H1 (cell line): Measurements from ENCODE around the gene ARSI. TPM values are rescaled to one million over a fixed set of nuclear protein-coding genes. Genes with fewer than 3 reads are reported as not detected.

ENCODE experiments used
- CTCF ChIA-PET: fragments of 300-600 bp; sonication (Branson Sonifier 250); formaldehyde crosslinking; loops from one replicate; lab custom pipeline; 2021; ENCODE audit not compliant: partially characterized antibody; lab: Charles Lee
- POLR2A ChIA-PET: fragments of 300-600 bp; sonication (Branson Sonifier 250); formaldehyde crosslinking; loops from one replicate; lab custom pipeline; 2021; ENCODE audit warnings: inconsistent platforms; ENCODE audit not compliant: partially characterized antibody; lab: Charles Lee
- DNase-seq, 2 experiments: peaks; one replicate each; pipeline versions ENCODE4 v3.0.0 to v3.0.0-alpha.2; 2010 to 2022; ENCODE audit warnings: low spot score in 2 of 2, low read depth in 1 of 2, mixed read lengths in 1 of 2
- FAIRE-seq: peaks from 2 replicates; lab custom pipeline; 2011; peaks lifted over from hg19 to GRCh38; lab: Jason Lieb, UNC
- H2AFZ ChIP-seq: 2 replicates; pipeline ENCODE4 v1.8.1; 2012; ENCODE audit warnings: low read length, inconsistent platforms
- H2AK5ac ChIP-seq: 2 replicates; pipeline ENCODE4 v1.6.1; 2013; ENCODE audit warnings: low read depth, low read length
- H2BK120ac ChIP-seq: replicated peaks from 2 replicates; pipeline ENCODE3; 2013; ENCODE audit warnings: low read depth, low read length, inconsistent platforms
- H2BK12ac ChIP-seq: 2 replicates; pipeline ENCODE4 v1.6.1; 2013; ENCODE audit warnings: low read depth, low read length
- H2BK15ac ChIP-seq: 2 replicates; pipeline ENCODE4 v1.6.1; 2013; ENCODE audit warnings: low read length
- H2BK20ac ChIP-seq: 2 replicates; pipeline ENCODE4 v1.6.1; 2013; ENCODE audit warnings: low read length
- H2BK5ac ChIP-seq: 2 replicates; pipeline ENCODE4 v1.6.1; 2013; ENCODE audit warnings: low read depth, low read length
- H3K14ac ChIP-seq: 2 replicates; pipeline ENCODE4 v1.6.1; 2013; ENCODE audit warnings: inconsistent platforms; ENCODE audit not compliant: insufficient read length
- H3K18ac ChIP-seq: 2 replicates; pipeline ENCODE4 v1.6.1; 2013; ENCODE audit warnings: low read length; ENCODE audit errors: extremely low read depth
- H3K23ac ChIP-seq: 2 replicates; pipeline ENCODE4 v1.6.1; 2013; ENCODE audit warnings: inconsistent platforms; ENCODE audit not compliant: insufficient read length
- H3K23me2 ChIP-seq: 2 replicates; pipeline ENCODE4 v1.6.1; 2013; ENCODE audit warnings: low read depth, low read length
- H3K27ac ChIP-seq: 2 replicates; pipeline ENCODE4 v1.6.1; 2011; ENCODE audit warnings: low read depth, low read length, inconsistent platforms
- H3K27me3 ChIP-seq, 4 experiments: replicated peaks in 1 of 4; 1 replicate in 1 of 4; 2 replicates in 3 of 4; pipeline versions ENCODE4 v1.6.1 to v1.8.1; 2011 to 2013; ENCODE audit warnings: low read length in 3 of 4, mild to moderate bottlenecking in 3 of 4, inconsistent platforms in 2 of 4, mixed read lengths in 2 of 4, moderate library complexity in 1 of 4; ENCODE audit not compliant: control insufficient read depth in 3 of 4, insufficient read depth in 3 of 4; ENCODE audit errors: extremely low read depth in 1 of 4
- H3K36me3 ChIP-seq, 4 experiments: 2 replicates each; pipeline versions ENCODE4 v1.6.1 to v1.8.1; 2011 to 2013; ENCODE audit warnings: mild to moderate bottlenecking in 4 of 4, low read length in 3 of 4, moderate library complexity in 2 of 4, control low read depth in 1 of 4, inconsistent platforms in 1 of 4; ENCODE audit not compliant: insufficient read depth in 4 of 4, control insufficient read depth in 2 of 4
- H3K4ac ChIP-seq: replicated peaks from 2 replicates; pipeline ENCODE3; 2013; ENCODE audit warnings: low read length, low read depth, mixed read lengths, inconsistent platforms; ENCODE audit not compliant: insufficient read length
- H3K4me1 ChIP-seq, 4 experiments: replicated peaks in 1 of 4; 1 replicate in 1 of 4; 2 replicates in 3 of 4; pipeline versions ENCODE4 v1.6.1 to v1.8.1; 2011 to 2013; ENCODE audit warnings: low read length in 3 of 4, inconsistent platforms in 2 of 4, mixed read lengths in 1 of 4; ENCODE audit not compliant: insufficient read depth in 4 of 4, control insufficient read depth in 3 of 4
- H3K4me2 ChIP-seq, 2 experiments: 2 replicates each; pipeline versions ENCODE4 v1.6.1 to v1.8.1; 2011 to 2013; ENCODE audit warnings: low read depth in 2 of 2, low read length in 2 of 2, control low read depth in 1 of 2, inconsistent platforms in 1 of 2, mild to moderate bottlenecking in 1 of 2; ENCODE audit not compliant: insufficient read depth in 1 of 2
- H3K4me3 ChIP-seq, 4 experiments: fragments of 200-600, 300-600 bp in 1 of 4; sonication (generic), shearing (Covaris generic), sonication (Bioruptor Twin) in 1 of 4; 2 replicates each; pipeline versions ENCODE4 v1.5.1 to v1.8.1; 2011 to 2016; ENCODE audit warnings: low read length in 4 of 4, low read depth in 3 of 4, control low read depth in 2 of 4, inconsistent platforms in 2 of 4, mild to moderate bottlenecking in 2 of 4, mixed read lengths in 1 of 4, moderate library complexity in 1 of 4; ENCODE audit not compliant: insufficient read depth in 2 of 4; ENCODE audit errors: extremely low read depth in 1 of 4
- H3K56ac ChIP-seq: replicated peaks from 2 replicates; pipeline ENCODE3; 2013; ENCODE audit warnings: low read depth, mild to moderate bottlenecking, mixed read lengths, low read length, inconsistent platforms; ENCODE audit not compliant: insufficient read length
- H3K79me1 ChIP-seq: 2 replicates; pipeline ENCODE4 v1.6.1; 2013; ENCODE audit warnings: low read depth, low read length, control low read depth
- H3K79me2 ChIP-seq, 2 experiments: 2 replicates each; pipeline versions ENCODE4 v1.6.1 to v1.8.1; 2012 to 2013; ENCODE audit warnings: low read length in 2 of 2, mild to moderate bottlenecking in 2 of 2, inconsistent platforms in 1 of 2; ENCODE audit not compliant: insufficient read depth in 2 of 2, control insufficient read depth in 1 of 2
- H3K9ac ChIP-seq, 4 experiments: replicated peaks in 1 of 4; 1 replicate in 1 of 4; 2 replicates in 3 of 4; pipeline versions ENCODE4 v1.6.1 to v1.8.1; 2011 to 2013; ENCODE audit warnings: low read depth in 3 of 4, low read length in 3 of 4, control low read depth in 2 of 4, mild to moderate bottlenecking in 2 of 4, moderate library complexity in 2 of 4, inconsistent platforms in 1 of 4; ENCODE audit errors: extremely low read depth in 1 of 4
- H3K9me3 ChIP-seq, 2 experiments: 2 replicates each; pipeline versions ENCODE4 v1.6.1 to v1.8.1; 2012 to 2013; ENCODE audit warnings: mild to moderate bottlenecking in 2 of 2, moderate library complexity in 2 of 2, control low read depth in 1 of 2, inconsistent platforms in 1 of 2, low read depth in 1 of 2, low read length in 1 of 2, mixed read lengths in 1 of 2; ENCODE audit not compliant: insufficient read depth in 2 of 2
- H4K20me1 ChIP-seq, 2 experiments: replicated peaks in 1 of 2; 2 replicates each; pipeline versions ENCODE3 to v1.8.1; 2011 to 2013; ENCODE audit warnings: inconsistent platforms in 2 of 2, low read length in 2 of 2, mild to moderate bottlenecking in 1 of 2; ENCODE audit not compliant: insufficient read depth in 2 of 2, control insufficient read depth in 1 of 2
- H4K5ac ChIP-seq: 2 replicates; pipeline ENCODE4 v1.6.1; 2013; ENCODE audit warnings: low read length, low read depth, mixed read lengths, inconsistent platforms; ENCODE audit not compliant: insufficient read length
- H4K8ac ChIP-seq: 2 replicates; pipeline ENCODE4 v1.8.0; 2013; ENCODE audit warnings: mild to moderate bottlenecking, moderate library complexity, low read length, inconsistent platforms; ENCODE audit not compliant: insufficient read depth; ENCODE audit errors: extremely low read depth
- H4K91ac ChIP-seq: replicated peaks from 2 replicates; pipeline ENCODE3; 2013; ENCODE audit warnings: low read length, mixed read lengths, inconsistent platforms; ENCODE audit not compliant: insufficient read length
- BACH1 ChIP-seq: IDR thresholded peaks from 2 replicates; pipeline ENCODE4 v1.6.1; 2012; ENCODE audit warnings: low read length, improper control_type of control experiment
- KDM4A ChIP-seq: IDR thresholded peaks from one replicate; pipeline ENCODE4 v1.7.1; 2012; ENCODE audit warnings: low read depth, mild to moderate bottlenecking, moderate library complexity, low read length, inconsistent platforms; ENCODE audit not compliant: severe bottlenecking
- KDM5A ChIP-seq: fragments of 200-600 bp; IDR thresholded peaks from 2 replicates; pipeline ENCODE4 v1.7.1; 2012; ENCODE audit warnings: mild to moderate bottlenecking, low read length, inconsistent platforms, mixed read lengths
- MAFK ChIP-seq: IDR thresholded peaks from 2 replicates; pipeline ENCODE4 v1.6.1; 2012; ENCODE audit warnings: low read depth, mild to moderate bottlenecking, improper control_type of control experiment, low read length
- SIN3A ChIP-seq, 2 experiments: IDR thresholded peaks in 1 of 2; conservative IDR thresholded peaks in 1 of 2; 2 replicates each; pipeline ENCODE4 v1.6.1; 2011 to 2012; ENCODE audit warnings: low read length in 2 of 2, improper control_type of control experiment in 1 of 2, low read depth in 1 of 2, mild to moderate bottlenecking in 1 of 2
- SIRT6 ChIP-seq: IDR thresholded peaks from one replicate; pipeline ENCODE4 v1.7.1; 2012; ENCODE audit warnings: low read length, inconsistent platforms
- SP2 ChIP-seq: IDR thresholded peaks from 2 replicates; pipeline ENCODE4 v1.6.1; 2012; ENCODE audit warnings: mild to moderate bottlenecking, low read length, inconsistent platforms
- TEAD4 ChIP-seq: IDR thresholded peaks from 2 replicates; pipeline ENCODE4 v1.6.1; 2012; ENCODE audit warnings: low read depth, low read length, inconsistent platforms, mixed read lengths
- ZNF274 ChIP-seq: IDR thresholded peaks from 2 replicates; pipeline ENCODE4 v1.7.0; 2012; ENCODE audit warnings: low read length, borderline replicate concordance; ENCODE audit errors: extremely low read depth
- WGBS, 2 experiments: shearing (Covaris generic) in 1 of 2; methylation state at CpG; one replicate each; pipeline versions ENCODE4 v1.1.6 to v1.1.7; 2013 to 2015; ENCODE audit warnings: low lambda C conversion rate in 2 of 2, mixed read lengths in 2 of 2, inconsistent platforms in 1 of 2, low coverage in 1 of 2, missing lambda C conversion rate in 1 of 2; ENCODE audit not compliant: insufficient replicate concordance in 2 of 2, insufficient coverage in 1 of 2, insufficient read length in 1 of 2; ENCODE audit errors: extremely low coverage in 1 of 2, missing lambda C conversion rate in 1 of 2; 5-methylcytosine and 5-hydroxymethylcytosine counted together
- polyA plus RNA-seq, 7 experiments: library from polyadenylated mRNA; depleted of rRNA in 3 of 7; stranded (reverse) in 5 of 7; unstranded in 2 of 7; fragments of >200 nt in 5 of 7; fragments of 200-250 nt in 2 of 7; gene quantifications; 1 replicate in 5 of 7; 2 replicates in 1 of 7; 4 replicates in 1 of 7; pipeline versions ENCODE4 v1.2.1 to v1.2.3, GENCODE V29; 2011 to 2013; ENCODE audit warnings: missing spikeins in 2 of 7, mixed read lengths in 2 of 7
- total RNA-seq: library from RNA; stranded (reverse); fragmentation: NEBNext Ultra II Directional; extraction: Animal tissue kit (Norgen Biotek cat#: 25700); gene quantifications from 2 replicates; pipeline ENCODE4 v1.2.1, GENCODE V29; 2021
- TF ChIP-seq, protein P1 (sequence below): IDR thresholded peaks from 2 replicates; pipeline ENCODE4 v1.6.1; 2012; ENCODE audit warnings: low read length, inconsistent platforms

ARSI gene
- total and polyA plus RNA-seq, 2 of the 8 experiments (the other 6 are each of a cell fraction or from before 2014, with no cell fraction given): 4.5 to 6.7 TPM

- no peak overlapping the region for H3K27ac ChIP-seq
- DNase-seq (no peak), FAIRE-seq (no peak)
- no peaks in the 10 kb centered on the region for H3K27me3 ChIP-seq
- H3K9me3 ChIP-seq: no peaks in the 10 kb centered on the region
- peak overlapping the region; percentile 94 for H2BK15ac ChIP-seq
- no peak overlapping the region for H4K5ac ChIP-seq
- H4K91ac ChIP-seq: no peak overlapping the region
- H2BK12ac ChIP-seq: peak overlapping the region; percentile 78; the same call in 1 of the 2 replicates
- no peak overlapping the region for H3K4me3 ChIP-seq
- H4K8ac ChIP-seq: peak overlapping the region; percentile 7; the same call in 1 of the 2 replicates
- H3K9ac ChIP-seq: no peak overlapping the region
- H3K18ac ChIP-seq: no peak overlapping the region
- no peak overlapping the region for H3K14ac ChIP-seq
- no peaks in the 10 kb centered on the region for H3K23me2 ChIP-seq
- H3K79me1 ChIP-seq: no peaks in the 10 kb centered on the region
- no peak overlapping the region for H3K23ac ChIP-seq
- H3K4ac ChIP-seq: no peak overlapping the region
- H2AK5ac ChIP-seq: peak overlapping the region; percentile 28; the same call in 1 of the 2 replicates
- H3K56ac ChIP-seq: no peak overlapping the region
- ChIA-PET CTCF (interaction anchor here (0.6 to 2.4 kb wide), 11 partner anchors 8 to 639 kb away, joined by 3 to 8 read pairs (median 4); no protein-coding TSS in a partner anchor), POLR2A (interaction anchor here (3.1 kb wide), 1 partner anchor 16 kb away, joined by 11 read pairs; the partner anchor contains the start of gene ARSI)
- no peaks in the 10 kb centered on the region for H3K36me3 ChIP-seq
- H2BK5ac ChIP-seq: peak overlapping the region; percentile 73; the same call in 1 of the 2 replicates
- H2AFZ ChIP-seq: peak overlapping the region; percentile 55
- H3K79me2 ChIP-seq: no peaks in the 10 kb centered on the region
- no peak overlapping the region for H3K4me2 ChIP-seq
- H3K4me1 ChIP-seq: peaks cover 0 to 6% (median 1%) of the 10 kb centered on the region in 4 experiments; a peak in 4 of 7 replicates
- peak overlapping the region; percentile 89; the same call in 1 of the 2 replicates for H2BK20ac ChIP-seq
- H4K20me1 ChIP-seq: no peaks in the 10 kb centered on the region
- no peak overlapping the region for H2BK120ac ChIP-seq
- 80% methylated on average over 9 of the region's 9 CpGs; no CpG with 5 or more reads in 1 of the 2 experiments for WGBS, 2 experiments
- TF ChIP-seq SIN3A (conservative IDR thresholded peaks at IDR 0.05 in 1 of 2, IDR thresholded peaks at IDR 0.05 in 1 of 2; ENCODE audit: low read depth in 1 of 2, low read length in 2 of 2) (no peak), MAFK (no peak), ZNF274 (no peak), SIRT6 (no peak), SP2 (no peak), KDM5A (no peak), TEAD4 (no peak), KDM4A (no peak), BACH1 (no peak)
- TF ChIP-seq, protein P1, sequence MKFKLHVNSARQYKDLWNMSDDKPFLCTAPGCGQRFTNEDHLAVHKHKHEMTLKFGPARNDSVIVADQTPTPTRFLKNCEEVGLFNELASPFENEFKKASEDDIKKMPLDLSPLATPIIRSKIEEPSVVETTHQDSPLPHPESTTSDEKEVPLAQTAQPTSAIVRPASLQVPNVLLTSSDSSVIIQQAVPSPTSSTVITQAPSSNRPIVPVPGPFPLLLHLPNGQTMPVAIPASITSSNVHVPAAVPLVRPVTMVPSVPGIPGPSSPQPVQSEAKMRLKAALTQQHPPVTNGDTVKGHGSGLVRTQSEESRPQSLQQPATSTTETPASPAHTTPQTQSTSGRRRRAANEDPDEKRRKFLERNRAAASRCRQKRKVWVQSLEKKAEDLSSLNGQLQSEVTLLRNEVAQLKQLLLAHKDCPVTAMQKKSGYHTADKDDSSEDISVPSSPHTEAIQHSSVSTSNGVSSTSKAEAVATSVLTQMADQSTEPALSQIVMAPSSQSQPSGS: no peak
These were observed 16.1 kb upstream of the ARSI start for GRCh38 chr5:150318613-150319483.
